ENCODE results near the gene ACTR10.
"Not testable (repeated sequence)": the region's sequence is repeated elsewhere in the genome, so short reads cannot be mapped to it uniquely, and the experiment has no call there.

Gene ACTR10

DNA sequence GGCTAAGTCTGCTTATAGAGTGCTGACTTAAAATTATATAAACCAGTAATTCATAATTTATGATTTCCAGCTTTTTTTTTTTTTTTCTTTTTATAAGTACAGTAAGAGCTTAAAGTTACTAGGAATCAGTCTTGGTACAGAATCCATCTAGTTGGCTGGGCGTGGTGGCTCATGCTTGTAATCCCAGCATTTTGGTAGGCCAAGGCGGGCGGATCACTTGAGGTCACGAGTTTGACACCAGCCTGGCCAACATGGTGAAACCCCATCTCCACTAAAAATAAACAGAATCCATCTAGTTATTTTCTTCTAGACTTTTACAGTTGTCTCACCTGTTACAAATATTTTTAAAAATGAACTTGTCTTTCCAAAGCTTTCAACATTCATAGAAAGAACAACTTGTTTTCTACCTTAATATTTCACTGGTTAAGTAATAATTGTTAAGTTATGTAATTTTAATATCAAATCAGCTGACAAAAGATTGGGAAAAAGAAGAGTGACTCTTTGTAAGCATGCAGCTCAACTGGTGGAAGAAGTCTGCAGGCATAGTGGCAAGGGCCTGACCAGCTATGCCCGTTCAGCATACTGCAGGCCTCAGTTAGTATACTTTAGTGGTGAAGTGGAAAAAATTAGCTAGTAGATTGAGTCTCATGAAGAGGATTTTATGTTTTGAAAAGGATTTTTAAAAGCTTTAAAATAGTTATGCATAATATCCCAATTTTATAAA, 27.3 kb downstream of the ACTR10 start:
- DNase-seq: no peak

DNA sequence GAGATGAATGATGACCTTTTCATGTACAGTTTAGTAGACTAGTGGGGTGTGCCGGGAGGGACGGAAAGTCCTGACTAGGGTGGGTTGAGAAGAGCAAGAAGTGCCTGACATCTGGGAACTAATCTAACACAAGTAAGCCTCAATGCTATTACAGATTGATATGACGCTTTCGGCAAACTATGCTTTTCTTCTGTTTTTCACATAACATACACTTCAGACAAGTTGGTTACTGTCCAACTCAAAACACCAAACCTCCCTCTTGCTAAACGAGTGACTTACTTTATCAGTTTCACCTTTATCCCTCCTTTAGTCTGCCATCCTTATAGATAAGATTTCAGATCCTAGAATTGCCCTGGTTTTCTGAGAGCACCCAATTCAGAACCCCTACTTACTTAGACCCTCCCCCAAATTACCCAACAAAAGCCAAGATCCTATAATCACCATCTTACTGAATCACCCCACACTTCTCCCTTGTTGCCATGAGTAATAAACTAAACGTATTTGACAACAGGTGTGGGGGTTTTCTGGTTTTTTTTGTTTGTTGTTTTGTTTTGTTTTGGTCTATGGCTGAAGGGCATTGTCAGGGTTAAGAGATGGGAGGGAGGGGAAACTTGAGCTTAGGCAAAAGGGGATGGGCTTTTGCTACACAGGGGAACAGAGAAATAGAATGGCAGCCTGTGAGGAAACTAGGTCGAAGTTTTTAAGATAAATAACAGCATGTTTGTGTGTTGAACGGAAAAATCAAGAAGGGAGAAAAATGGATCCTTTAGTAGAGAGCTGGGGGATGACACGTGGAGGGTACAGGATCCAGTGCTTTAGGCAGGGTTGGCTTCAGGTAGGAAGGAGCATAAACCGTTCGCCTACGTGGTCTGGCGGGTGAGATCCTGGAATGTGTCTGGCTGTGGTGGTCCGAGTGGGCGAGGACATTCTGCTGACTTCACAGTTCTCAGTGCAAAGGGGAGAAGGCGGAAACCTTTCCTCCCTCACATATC, 38.6 kb downstream of the ACTR10 start:
- no peak for DNase-seq

DNA sequence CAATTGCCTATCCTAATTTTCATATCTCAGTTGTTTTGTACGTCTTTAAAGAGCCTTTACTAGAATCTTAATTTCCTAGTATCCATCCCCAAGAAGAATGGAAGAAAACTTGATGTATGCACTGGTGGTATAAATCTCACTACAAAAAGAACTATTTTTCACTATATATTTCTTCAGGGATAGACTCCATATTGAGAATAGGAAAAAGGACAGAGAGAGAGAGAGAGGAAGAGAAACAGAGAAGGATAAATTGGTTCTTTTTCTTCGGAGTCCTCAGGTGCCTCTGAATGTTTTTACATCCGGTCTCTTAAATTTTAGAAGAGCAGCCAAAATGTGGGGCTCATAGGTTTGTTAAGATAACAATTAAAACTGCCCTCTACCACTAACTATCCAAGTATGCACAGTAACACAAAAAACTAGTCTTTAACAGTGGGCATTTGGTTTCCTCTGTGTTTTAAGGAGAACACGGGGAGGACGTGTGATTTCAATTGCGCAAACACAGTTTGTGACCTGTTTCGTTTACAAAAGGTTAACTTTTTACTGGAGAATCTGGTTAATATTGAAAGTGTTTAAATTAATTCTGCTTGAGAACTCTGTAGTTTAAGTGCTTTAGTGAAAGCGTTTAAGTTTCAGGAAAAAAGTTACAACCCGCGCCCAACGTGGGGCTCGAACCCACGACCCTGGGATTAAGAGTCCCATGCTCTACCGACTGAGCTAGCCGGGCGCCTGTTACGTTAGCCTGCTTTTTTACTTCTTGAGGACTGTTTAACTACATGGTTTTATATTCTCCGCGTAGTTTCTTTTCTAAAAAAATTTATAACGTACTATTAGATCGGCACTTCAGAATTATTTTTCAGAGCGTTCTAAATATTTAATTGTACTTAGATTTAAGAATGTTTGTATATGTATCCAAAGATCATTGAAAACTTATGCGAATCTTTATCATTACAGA, 39.6 kb downstream of the ACTR10 start:
- DNase-seq: peak; percentile 53

DNA sequence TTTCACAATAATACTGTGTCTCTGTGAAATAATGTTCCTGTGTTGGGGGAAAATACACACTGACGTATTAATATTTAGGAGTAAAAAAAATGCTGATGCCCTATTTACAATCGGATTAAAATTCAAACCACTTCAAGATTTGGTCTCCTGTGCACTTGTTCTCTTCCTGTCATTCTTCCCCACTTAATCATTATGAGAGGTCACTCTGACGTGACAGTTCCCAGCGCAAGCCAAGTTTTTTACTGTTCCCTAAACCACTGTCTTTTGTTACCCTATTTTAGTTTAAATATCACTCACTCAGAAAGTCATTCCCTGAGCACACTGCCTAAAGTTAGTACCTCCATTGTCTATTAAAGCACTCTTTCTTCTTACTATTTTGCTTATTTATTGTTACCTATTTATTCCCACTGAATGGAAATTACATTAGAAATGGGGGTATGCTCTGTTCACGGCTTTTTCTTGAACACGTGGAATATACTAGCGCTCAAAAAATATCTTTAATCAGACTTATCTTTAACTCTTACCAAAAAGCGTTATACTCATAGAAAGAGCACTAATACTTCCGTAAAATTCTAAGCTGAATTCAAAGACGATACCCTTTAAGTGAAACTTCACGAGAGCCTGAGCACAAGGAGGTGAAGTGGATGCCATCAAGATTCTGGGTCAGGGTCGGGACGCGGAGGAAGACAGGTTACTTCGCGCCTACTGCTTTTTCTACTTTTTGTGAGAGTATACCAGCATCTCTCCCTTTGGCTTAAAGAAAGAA, 44.0 kb downstream of the ACTR10 start:
- DNase-seq: peak; percentile 60

DNA sequence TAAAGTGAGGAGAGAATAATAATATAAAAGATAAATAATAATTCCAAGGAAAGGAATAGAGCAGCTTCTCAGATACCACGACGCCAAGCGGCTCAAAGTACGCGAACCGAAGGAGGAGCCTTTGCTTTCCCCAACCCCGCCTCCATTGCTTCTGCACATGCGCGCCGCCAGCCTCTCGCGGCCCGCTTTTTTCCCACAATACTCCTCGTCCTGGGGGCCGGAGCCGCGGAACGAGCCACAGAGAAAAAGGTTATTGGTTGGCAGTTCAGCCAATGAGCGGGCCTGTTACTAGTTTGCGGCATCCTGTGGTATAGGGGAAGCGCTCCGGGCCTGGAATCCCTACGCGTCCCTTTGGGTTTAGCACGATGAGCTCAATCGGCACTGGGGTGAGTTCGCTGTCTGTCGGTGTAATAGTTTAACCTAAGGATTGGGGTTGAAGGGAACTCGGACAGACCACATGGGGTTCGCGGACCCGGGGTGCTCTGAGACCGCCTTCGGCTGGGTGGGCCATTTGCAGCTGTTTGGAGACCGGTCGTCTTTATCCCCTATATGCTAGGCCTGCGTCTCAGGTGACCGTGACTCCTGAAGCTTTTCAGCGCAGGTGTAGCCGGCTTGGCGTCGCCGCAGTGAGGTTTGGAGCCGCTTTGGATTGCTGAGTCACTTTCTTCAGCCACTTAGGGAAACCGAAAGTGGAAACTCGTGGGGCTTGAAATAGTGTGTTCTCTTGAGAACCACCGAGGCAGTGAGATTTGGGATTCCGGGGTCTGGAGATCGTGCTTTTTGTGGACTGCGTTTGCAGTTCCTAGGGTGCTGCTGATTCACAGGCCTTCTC, 44.8 kb downstream of the ACTR10 start, which contains the start of gene PSMA3:
TSS of gene PSMA3 (plus strand) at position 288 of the 832 bp plus-strand sequence. CDS start at position 366, 78 bp downstream.
- peak; percentile 96 for DNase-seq

DNA sequence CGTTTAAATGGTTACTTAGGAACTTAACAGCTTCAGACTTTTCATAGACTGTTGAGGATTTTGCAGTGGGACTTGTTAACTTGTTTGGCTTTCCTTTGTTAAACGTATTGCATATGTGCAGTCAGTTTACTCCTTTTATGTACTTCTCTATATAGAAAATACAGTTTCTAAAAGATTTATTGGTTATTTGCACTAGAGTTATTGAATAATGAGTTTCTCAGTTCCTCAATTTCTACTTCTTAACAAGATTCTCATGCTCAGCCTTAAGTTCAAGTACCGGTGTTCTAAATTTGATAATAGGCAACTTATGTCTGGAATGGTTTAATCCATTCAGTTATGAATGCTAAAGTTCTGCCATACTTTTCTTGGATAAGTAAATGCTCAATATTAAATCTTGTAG, 45.6 kb downstream of the ACTR10 start:
- no peak for DNase-seq

DNA sequence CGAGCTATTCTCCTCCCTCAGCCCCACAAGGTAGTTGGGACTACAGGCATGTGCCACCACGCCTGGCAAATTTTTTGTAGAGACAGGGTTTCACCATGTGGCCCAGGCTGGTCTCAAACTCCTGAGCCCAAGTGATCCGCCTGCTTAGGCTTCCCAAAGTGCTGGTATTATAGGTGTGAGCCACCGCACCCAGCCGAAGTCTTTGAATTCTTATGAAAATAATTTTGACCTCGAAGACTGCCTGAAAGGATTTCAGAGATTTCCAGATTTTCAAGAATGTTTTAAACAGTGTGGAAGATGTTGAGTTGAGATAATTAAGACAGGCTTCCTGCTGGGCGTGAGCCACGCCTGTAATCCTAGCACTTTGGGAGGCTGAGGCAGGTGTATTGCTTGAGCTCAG, 49.7 kb downstream of the ACTR10 start:
- no peak for DNase-seq

DNA sequence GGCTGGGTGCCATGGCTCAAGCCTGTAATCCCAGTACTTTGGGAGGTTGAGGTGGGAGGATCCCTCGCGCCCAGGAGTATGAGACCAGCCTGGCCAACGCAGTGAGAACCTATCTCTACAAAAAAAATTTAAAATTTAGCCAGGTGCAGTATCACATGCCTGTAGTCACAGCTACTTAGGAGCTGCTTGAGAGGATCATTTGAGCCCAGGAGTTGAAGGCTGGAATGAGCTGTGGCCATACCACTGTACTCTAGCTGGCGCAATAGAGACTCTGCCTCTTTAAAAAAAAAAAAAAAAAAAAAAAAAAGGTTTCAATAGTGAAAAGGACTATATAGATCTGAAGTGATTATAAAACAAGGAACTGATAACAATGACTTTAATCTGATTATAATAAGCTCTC, 58.2 kb downstream of the ACTR10 start:
- no peak for DNase-seq

DNA sequence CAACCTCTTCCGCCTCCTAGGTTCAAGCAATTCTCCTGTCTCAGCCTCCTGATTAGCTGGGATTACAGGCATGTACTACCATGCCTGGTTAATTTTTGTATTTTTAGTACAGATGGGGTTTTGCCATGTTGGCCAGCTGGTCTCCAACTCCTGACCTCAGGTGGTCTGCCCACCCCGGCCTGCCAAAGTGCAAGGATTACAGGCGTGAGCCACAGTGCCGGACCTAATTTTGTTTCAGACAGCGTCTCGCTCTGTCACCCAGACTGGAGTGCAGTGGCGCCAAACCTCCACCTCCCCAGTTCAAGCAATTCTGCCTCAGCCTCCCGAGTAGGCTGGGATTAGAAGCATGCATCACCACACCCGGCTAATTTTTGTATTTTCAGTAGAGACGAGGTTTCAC, 62.1 kb downstream of the ACTR10 start:
- not testable (repeated sequence) for DNase-seq

DNA sequence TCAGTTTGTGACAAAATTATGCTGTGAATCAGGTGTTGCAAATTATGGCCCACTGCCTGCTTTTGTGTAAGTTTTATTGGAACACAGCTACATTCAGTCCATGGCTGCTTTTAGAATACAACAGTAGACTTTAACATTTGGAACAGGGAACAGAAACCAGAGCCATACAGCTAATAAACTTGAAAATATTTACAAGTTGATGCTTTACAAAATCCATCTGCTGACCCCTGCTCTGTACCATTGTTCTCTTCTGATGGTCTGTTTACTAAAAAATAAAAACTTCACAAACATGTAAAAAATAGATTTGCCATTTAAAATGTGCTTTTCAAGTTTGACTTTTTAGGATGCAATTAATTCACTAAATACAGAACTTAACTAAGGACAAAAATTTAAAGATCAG, 65.5 kb downstream of the ACTR10 start:
- DNase-seq: no peak

DNA sequence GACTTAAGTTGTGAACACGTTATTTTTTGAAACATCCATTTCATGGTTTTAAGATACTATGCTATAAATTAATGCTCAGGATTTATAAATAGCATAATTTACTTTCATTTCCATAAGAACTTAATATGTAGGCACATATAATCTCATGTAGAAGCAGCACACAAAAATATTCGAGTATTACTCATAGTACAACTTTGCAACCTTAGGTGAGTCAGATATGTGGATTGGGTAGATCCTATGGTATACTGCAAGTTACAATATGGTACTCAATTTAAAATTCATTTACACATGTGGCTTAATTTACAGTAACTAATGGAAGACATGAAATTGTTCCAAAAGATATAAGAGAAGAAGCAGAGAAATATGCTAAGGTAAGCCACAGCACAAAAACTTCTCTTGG, 70.7 kb downstream of the ACTR10 start:
- DNase-seq: no peak

DNA sequence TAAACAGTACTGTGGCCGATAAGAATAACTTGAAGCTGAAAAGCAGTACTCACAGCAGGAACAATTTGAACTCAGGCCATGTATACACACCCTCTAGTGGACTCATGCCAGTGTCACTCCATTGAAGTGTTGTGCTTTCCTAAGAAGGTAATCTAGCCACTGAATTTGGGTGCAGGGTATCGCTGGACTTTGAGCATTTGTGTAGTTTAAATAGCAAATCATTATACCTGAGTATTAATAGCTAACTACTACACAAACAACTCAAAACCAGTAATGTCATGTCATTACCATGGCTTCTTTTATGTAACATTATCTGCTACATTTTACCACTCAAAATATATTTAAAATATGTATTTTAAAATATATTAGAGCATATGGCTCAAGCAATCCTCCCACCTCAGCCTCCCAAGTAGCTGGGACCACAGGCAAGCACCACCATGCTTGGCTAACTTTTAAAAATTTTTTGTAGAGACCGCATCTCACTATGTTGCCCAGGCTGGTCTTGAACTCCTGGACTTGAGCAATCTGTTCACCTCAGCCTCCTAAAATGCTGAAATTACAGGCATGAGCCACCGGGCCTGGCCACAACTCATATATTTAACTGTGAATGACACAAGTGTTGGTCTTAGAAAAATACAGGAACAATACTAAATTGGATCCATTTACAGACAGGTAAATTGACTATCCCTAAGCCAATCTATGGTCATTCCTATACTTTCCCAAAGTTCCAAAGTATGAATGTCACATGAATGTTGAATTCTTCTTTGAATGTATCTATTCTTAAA, 72.8 kb downstream of the ACTR10 start:
- no peak for DNase-seq

DNA sequence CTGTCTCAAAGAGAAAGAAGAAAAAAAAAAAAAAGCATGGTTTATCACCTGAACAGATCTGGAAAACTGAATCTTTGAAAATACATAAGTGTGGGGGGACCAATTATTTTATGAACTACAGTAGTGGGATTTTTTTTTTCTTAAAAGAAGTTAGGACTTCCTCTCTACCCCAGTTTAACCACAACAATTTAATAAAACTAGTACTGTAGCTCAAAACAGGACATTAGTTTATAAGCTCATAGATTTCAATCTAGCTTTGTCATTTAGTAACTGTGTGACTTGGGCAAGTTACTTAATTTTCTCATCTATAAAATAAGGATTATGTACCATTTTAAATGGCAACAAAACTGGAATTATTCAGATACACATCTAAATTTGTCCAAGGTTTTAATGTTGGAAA, 74.9 kb downstream of the ACTR10 start:
- no peak for DNase-seq

DNA sequence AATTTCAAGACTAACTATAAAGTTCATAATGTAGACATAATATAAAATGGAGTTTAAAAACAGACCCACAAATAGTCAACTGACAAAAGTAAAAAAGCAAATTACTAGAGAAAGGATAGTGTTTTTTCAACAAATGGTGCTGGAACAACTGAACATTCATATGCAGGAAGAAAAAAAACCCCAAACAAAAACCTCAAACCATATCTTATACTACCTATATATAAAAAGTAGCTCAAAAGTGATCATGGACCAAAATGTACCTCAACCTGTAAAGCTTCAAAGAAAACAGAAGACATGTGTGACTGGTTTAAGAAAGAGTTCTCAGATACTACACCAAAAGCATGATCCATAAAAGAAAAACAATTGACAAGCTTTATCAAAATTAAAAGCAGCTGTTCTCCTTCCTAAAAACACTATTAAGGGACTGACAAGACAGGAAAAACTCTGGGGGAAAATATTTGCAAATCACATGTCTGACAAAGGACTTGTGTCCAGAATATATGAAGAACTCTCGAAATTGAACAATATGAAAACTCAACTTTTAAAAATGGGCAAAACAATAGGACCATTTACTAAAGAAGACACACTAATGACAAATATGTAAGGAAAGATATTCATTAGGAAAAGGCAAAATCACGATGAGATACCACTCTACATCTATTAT, 75.7 kb downstream of the ACTR10 start:
- no peak for DNase-seq

DNA sequence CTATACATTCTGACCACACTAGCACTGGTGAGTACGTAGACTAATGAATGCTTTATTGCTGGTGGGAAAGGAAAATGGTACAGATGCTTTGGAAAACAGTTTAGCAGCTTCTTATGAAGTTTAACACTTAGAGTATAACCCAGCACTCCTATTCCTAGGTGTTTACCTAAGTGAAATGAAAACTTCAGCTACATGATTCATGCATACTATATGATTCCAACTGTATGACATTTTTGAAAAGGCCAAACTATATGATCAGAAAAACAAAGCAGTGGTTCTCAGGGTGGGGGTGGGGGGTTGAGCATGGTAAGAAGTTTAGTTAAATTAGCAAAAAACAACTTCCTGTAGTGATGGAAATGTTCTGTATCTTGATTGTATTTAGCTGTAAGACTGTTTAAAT, 76.3 kb downstream of the ACTR10 start:
- DNase-seq: no peak

DNA sequence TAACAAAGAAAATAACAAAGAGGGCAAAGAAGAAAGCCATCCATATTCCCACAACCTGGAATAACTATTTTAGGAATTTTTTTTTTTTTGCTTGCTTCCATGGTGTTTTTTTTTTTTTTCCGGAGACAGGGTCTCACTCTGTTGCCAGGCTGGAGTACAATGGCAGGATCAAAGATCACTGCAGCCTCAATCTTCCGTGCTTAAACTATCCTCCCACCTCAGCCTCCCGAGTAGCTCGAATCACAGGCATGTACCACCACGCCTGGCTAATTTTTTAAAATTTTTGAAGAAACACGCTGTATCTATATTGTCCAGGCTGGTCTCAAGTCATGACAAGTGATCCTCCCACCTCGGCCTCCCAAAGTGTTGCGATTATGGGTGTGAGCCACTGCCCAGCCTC, 78.2 kb downstream of the ACTR10 start:
- no peak for DNase-seq

DNA sequence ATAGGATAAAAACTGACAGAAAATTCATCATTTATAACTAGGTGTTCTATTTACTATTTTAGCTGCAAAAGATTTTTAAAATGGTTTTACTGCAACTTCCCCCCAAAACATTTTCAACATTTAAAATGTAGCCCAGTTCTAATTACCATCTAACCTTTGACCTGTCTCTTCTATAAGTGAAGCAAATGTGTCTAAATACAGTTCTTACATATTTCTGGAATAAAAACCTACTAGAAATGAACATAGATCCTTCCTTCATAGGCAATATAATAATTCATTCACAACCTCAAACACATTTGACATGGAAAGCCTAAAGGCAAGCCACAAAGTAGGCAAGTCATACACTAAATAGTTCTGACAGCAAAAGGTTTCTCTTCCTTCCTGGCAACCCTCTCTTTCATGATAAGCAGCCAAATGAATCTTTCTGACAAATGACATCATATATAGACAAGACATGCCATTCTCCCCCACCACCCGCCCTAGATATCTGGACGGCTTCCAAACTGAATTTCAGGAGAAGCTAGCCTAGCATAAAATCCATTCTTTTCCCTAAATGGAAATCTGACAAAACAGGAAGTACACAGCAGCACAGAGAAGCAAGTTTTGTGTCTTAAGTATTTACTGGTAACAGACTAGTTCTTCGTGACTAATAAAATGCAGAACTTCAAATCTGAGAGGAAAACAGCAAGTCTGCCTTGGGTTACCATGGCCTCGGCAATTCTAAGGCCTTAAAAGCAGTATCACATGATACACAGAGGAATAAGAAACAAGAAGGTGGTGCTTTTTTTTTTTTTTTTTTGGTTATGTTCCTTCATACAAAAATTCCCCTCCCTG, 81.2 kb downstream of the ACTR10 start:
- DNase-seq: no peak

DNA sequence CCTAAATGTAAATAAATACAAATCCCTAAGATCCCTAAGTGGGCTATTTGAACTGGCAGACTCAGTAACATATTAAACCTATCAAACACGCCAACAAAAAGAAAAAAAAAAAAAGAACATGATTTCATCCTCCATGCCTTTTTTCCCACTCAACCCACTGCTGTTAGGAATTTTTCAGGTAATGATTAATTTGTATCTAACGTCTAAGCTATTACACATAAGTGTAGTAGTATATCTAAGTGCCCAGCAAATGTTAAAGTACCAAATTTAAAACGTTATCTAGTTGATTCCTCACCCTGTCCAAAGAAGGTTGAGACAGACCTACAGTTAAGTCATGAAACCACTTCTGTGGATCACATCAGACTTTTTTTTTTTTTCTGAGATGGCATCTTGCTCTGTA, 82.0 kb downstream of the ACTR10 start:
- no peak for DNase-seq

Measured in NCI-H446 treated with DMSO at 0.1 percent for 48 hours (cell line).